Astrocyte of the spinal cord (primary cell): ENCODE data around the gene IL19.

Experiments
- DNase-seq: peaks from one replicate; pipeline ENCODE4 v3.0.0; 2011; ENCODE audit warnings: low read depth, low spot score
- H3K4me3 ChIP-seq: 2 replicates; pipeline ENCODE4 v1.5.1; 2011; ENCODE audit warnings: low read depth, mild to moderate bottlenecking, low read length, moderate library complexity
- CTCF ChIP-seq: IDR thresholded peaks from 2 replicates; pipeline ENCODE4 v1.5.1; 2012; ENCODE audit warnings: low read depth, mild to moderate bottlenecking, low read length, inconsistent platforms
- in situ Hi-C: cut with HindIII; loops from 2 replicates; pipeline ENCODE4 v1.10.0; 2017; ENCODE audit warnings: low sequenced_read_pairs

The IL19 gene

GRCh38 chr1:206839006-206839560, 68.5 kb downstream of the IL19 start:
- in situ Hi-C loops = no loop called here
- DNase-seq = no peak
- H3K4me3 ChIP-seq = no peak overlapping the region
- no peak for TF ChIP-seq CTCF

- in situ Hi-C loops = no loop called here
- no peak for TF ChIP-seq CTCF
- no peak overlapping the region for H3K4me3 ChIP-seq
- peak; percentile 46 for DNase-seq
These were observed 69.3 kb downstream of the IL19 start for GRCh38 chr1:206839857-206840256.

GRCh38 chr1:206841609-206842323, 71.2 kb downstream of the IL19 start:
- in situ Hi-C loops = no loop called here
- no peak for TF ChIP-seq CTCF
- DNase-seq = no peak
- H3K4me3 ChIP-seq = no peak overlapping the region

DNA sequence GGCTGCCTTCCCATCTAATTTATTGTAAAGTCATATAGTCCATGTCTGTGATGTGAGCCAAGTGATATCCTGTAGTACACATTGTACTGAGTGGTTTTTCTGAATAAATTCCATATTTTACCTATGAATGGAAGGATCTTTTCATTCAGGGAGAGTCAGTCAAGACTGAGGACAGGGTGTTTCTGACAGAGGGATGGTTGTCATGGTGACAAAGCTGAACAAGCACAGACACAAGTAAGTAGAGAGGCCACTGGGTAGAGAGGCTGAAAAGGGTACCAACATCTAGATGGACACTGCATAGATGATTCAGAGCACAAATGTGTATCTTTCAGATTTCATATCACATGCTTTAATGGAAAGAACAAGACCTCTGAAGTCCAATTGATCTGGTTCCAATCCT, 72.3 kb downstream of the IL19 start:
- no peak overlapping the region for H3K4me3 ChIP-seq
- no peak for DNase-seq

GRCh38 chr1:206843626-206844025, 73.1 kb downstream of the IL19 start:
- TF ChIP-seq CTCF = no peak
- no peak overlapping the region for H3K4me3 ChIP-seq
- DNase-seq = no peak
- in situ Hi-C loops = no loop called here

More for the DNA sequence above, 72.3 kb downstream of the IL19 start:
- no peak for TF ChIP-seq CTCF
- in situ Hi-C loops = no loop called here

DNA sequence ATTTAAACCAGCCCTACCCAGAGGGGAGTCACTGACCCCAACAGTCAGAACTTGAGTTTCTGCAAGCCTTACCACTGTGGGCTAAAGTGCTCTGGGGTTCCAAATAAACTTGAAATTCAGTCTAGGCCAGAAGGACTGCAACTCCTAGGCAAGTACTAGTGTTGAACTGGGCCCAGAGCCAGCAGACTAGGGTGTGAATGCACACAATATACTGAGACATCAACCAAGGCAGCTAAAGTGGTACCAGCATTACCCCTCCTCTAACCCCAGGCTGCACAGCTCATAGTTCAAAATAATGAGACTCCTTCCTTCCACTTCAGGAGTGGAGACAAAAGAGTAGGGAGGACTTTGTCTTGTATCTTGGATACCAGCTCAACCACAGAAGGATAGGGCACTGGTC, 75.9 kb downstream of the IL19 start:
- no peak for TF ChIP-seq CTCF
- DNase-seq = no peak
- in situ Hi-C loops = no loop called here
- no peak overlapping the region for H3K4me3 ChIP-seq
